DMS114 treated with DMSO at 0.1 percent for 48 hours (cell line): ENCODE data around the gene UNC119.
"Not testable (repeated sequence)": the region's sequence is repeated elsewhere in the genome, so short reads cannot be mapped to it uniquely, and the experiment has no call there.

Source experiments
- DNase-seq: peaks from one replicate; lab custom pipeline; 2025; ENCODE audit not compliant: unreplicated experiment; lab: John Stamatoyannopoulos, UW

Gene UNC119

GRCh38 chr17:28523876-28524275 lies 28.5 kb downstream of the UNC119 start:
- DNase-seq, result no peak

- no peak for DNase-seq
These were observed 29.2 kb downstream of the UNC119 start for GRCh38 chr17:28523186-28523585.

- DNase-seq, result not testable (repeated sequence)
These were observed 30.1 kb downstream of the UNC119 start for GRCh38 chr17:28522281-28522680.

DNA sequence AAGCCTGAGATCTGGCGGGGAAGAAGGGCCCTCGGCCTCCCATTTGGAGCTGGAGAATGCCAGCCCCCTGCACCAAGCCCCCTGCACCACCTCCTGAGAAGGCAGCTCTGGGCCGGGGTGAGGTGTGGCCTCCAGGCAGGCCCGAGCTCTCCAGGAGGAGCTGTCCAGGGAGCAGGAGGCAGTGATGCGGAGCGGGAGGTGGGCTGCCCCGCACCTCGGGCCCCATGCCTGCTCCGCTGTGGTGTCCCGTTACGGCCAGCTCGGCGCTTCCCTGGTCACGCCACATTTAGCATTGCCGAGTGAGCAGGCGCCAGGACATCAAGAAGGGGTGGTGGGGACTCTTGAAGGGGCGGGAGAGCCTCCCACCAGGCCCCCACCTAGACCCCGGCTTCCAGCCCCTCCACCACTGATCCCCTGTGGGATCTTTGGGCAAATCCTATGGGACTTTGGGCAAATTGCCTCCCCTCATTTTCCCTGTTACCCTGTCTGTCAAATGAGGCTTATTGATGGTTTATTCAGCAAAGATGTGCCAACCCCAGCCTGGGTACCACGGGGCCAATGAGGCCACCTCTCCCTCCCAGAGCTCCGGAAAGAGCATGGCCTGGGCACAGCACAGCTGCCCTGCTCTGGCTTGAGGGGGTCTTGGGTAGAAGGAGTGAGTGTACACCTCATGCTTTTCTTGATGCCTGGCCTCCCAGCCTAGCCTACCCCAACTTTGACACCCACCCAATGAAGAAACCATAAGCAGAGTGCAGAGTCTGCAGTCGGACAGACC lies 30.9 kb downstream of the UNC119 start:
- DNase-seq, result no peak

DNA sequence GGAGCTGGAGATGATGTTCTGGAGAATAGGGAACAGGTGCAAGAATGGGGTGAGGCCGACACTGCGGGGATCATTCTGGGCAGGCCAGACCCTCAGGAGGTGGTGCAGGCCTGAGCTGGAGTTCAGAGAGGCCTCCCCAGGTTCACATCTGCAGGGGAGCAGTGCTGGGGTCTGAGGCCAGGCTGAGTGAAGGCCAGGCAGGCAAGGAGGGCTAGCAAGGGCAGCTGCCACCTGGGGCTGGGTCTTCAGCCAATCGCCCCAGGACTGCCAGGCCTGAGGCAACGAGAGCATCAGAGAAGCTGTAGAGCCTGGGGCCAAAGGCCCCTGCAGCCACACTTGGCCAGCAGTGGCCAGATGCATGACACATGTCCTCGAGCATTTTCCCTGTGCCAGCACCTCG lies 31.7 kb downstream of the UNC119 start:
- no peak for DNase-seq

DNA sequence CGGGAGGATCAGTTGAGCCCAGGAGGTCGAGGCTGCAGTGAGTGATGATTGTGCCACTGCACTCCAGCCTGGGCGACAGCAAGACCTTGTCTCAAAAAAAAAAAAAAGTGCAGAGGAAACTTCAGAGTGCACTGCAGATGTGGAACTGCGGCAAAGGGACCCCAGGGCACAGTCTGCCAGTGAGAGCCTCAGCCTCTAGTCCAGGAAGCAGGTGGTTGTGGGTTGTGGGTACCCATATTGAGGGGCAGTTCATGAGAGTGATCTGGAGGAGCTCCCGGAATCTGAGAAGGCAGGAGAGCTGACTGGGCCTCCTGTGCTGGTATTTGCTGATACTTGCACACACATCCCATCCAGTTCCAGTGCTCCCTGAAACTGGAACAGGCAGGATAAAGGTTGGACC lies 33.2 kb downstream of the UNC119 start:
- DNase-seq, result no peak

DNA sequence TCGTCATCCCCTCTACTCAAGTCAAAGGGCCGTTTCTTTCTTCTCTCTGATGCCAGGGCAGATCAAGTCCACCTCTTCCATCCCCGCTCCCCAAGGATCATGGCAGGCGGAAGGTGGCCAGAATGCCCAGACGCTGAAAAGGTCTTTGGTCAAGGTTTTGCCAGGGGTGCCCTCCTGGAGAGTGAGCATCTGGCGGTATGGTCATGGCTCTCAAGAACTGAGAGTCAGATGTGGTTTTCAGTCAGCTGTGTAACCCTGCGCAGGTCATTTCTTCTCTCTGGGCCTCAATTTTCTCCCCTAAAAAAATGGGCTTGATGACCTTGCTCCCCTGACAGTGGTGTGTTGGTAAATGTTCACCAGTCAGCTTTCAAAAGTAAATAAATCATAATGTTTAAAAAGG lies 33.8 kb downstream of the UNC119 start:
- no peak for DNase-seq

DNA sequence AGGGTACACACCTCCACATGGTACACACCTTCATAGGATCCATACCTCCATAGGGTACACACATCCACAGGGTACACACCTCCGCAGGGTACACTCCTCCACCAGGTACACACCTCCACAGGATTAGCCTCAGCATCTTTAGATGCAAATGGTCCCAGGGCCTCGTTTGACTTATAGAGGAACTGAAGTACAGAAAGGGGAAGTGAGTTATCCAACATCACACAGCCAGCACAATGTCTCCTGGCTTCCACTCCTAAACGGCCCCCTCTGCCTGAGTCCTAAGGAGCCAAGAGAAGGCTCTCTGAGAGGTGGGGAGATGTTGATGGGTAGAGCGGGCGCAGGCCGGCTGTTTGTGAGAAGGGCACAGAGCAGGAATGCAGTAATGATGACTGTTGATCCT lies 34.3 kb downstream of the UNC119 start:
- DNase-seq, result no peak

DNA sequence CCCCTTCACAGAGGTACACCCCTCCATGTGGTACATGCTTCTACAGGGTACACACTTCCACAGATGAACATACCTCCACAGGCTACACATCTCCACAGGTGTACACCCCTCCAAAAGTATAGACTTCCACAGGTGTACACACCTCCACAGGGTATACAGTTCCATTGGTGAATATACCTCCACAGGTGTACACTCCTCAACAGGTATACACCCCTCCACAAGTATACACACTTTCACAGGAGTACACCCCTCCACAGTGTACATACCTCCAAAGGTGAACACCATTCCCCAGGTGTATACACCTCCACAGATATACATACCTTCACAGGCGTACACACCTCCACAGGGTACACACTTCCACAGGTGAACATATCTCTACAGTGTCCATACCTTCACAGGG lies 36.9 kb downstream of the UNC119 start:
- no peak for DNase-seq

- DNase-seq, result no peak
These were observed 37.8 kb downstream of the UNC119 start for GRCh38 chr17:28514561-28515002.

DNA sequence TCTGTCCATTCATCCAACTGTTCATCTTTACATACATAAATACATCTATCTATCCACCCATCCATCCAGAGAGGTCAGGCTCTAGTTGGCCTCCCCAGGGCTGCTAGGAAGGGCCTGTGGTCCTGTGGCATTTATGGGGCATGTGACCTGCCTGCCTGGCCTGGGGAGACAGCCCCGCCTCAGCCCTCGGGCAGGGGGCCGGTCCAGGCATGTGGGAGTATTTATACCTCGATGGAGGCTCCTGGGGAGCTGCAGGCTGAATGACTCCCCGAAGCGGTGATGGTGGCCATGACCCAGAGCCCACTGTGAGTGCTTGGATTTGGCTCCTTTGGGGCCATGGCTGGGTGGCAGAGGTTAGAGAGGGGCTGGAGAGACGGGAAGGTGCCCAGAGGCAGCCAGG lies 38.9 kb downstream of the UNC119 start:
- no peak for DNase-seq

- no peak for DNase-seq
These were observed 40.5 kb downstream of the UNC119 start for GRCh38 chr17:28511858-28512461.

DNA sequence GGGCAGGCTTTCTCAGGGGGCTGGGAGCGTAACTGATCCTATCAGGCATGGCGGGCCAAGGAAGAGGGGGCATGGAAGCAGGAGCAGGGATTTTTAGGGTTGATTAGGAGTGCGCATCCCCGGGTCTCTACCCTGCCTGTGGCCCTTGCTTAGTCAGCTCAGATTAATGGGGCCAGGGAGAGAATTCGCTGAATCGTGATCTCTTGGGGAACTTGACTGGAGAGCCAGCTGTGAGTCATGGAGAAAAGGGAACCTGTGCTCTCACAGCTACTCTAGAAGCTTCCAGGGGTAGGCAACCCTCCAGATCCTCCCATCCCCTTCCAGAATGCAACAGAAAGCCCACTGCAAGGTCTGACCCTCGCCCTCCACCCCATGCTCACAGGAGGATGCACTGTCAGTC lies 42.6 kb downstream of the UNC119 start:
- no peak for DNase-seq

- no peak for DNase-seq
These were observed 44.2 kb downstream of the UNC119 start for GRCh38 chr17:28508211-28508724.

DNA sequence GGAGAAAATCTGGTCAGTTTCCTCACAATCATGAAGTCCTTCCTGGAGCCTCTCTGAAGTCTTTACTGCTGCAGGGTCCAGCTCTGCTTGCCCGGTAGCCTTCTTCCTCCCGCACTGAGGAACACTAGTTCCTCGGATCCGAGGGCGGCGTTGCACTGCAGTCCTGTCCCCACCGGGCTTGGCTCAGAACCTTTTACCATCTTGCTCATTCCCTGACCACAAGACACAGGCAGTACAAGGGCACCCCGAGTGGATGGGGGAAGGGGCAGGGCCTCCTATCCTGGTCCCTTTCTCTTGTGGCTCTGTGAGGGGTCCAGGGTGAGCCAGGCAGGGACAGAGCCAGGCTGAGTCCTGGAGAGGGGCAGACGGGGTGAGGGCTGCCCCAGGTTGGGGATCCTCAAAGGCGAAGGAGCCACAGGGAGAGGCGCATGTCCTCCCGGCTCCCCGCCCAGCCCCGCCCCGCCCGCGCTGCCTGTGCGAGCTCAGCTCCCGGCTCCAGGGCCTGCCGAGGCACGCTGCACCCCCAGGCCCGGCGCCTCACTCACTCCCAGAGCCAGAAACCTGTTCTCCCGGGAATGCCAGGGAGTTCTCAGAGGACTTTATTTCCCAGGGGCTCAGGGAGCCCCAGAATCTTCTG lies 44.7 kb downstream of the UNC119 start:
- DNase-seq, result no peak

DNA sequence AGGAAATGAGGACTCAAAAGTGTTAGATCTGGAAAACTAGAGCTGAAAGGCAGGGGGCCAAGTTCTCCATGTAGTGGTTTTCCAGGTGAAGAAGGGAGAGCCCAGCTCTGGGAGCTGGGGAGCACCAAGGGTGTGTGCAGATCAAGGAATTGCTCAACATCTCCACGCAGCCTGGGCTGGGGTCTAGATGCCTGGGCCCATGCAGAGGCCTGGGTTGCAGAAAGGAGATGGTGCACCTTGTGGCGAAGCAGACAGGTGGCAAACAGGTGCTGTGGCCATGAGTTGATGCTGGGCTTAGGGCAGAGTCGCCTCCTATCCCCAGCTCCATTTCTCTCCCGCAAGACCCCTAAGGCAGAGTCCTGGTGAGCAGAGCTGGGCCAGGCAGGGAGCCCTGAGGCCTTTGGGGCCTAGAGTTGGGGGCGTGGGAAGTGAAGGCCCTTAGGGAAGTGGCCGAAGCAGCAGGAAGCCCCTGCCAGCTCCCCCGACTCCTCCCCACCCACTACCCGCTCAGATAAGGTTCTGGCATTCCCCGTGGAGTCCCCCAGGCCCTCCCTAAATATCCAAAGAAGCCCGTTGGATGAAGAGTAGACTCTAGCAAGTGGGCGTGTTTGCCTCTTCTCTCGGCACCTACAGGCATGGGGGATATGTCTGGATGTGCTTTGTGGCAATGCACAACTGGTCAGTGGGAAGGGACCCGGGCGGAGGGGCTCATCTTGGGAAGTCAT lies 45.5 kb downstream of the UNC119 start:
- no peak for DNase-seq

- DNase-seq, result no peak
These were observed 46.3 kb downstream of the UNC119 start, which contains the start of gene FOXN1 for GRCh38 chr17:28505986-28506665. Gene FOXN1 (plus strand): TSS chr17:28506348. CDS start chr17:28523970, 17,622 bp downstream.

DNA sequence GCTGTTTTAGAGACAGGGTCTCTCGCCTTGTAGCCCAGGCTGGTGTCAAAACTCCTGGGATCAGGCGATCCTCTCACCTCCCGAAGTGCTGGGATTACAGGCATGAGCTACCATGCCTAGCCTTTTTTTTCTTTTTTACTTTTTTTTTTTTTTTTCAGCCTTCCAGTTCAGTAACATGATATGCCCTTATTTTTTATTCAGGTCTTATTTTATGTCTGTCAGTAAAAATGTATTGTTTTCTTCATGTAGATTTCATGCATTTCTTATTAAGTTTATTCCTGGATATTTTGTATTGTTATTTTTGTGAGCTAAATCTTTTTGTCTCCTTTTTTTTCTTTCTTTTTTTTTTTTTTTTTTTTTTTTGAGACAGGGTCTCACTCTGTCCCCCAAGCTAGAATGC lies 49.0 kb downstream of the UNC119 start:
- DNase-seq, result no peak

DNA sequence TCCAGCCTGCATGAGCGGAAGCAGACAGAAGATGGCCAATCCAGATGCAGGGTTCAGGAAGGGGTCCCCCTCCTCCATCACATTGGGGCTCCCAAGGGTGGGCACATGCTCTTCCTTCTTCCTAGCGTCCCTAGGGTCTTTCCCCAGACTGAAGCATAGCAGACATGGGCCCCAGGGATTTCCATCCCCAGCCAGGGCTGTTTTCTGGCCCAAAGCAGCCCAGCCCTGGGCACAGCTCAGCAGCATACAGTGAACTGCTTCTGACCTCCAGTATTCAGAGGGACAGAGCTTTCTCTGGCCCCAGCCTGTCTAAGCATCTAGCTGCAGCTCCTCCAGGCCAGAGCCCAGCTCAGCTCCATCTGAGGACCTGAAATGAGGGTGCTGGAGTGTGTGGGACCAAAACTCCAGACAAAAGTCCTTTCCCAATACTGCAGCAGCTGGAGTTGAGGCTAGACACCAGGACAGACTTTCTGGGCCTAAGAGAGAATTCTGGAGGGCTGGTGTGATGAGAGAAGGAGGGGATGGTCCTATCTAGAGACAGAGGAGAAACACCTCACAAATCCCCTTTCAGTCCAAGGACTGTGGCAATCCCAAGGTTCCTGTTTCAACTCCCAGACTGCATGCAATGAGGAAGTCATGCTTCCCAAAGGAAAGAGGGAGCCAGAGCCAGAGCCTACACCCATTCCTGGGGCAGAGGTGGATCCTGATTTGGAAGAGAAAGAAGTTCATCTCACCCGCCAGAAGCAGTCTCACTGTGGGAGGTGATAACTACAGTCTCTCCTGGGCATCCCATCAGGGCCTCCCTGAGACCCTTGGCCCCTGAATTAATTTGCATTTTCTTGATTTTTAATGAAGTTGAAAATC lies 50.8 kb downstream of the UNC119 start:
- no peak for DNase-seq
